Uterus (tissue), 4 donors: ENCODE data around the gene IER2. TPM values are rescaled to one million over a fixed set of nuclear protein-coding genes. Genes with fewer than 3 reads are reported as not detected.
"Not testable (repeated sequence)": the region's sequence is repeated elsewhere in the genome, so short reads cannot be mapped to it uniquely, and the experiment has no call there.

ENCODE experiments used
- DNase-seq, 2 donors: peaks; one replicate each; pipeline ENCODE4 v3.0.0-alpha.2; 2019 to 2020
- H3K27ac ChIP-seq, 2 donors: fragments of 200-600 bp; sonication (generic); 1 replicate in 1 of 2; 2 replicates in 1 of 2; pipeline ENCODE4 v1.5.1; 2016 to 2018
- H3K27me3 ChIP-seq, 2 donors: fragments of 200-600 bp; sonication (generic); one replicate each; pipeline ENCODE4 v1.5.1; 2018 to 2019; ENCODE audit warnings: control low read depth in 1 of 2
- H3K36me3 ChIP-seq, 2 donors: fragments of 200-600 bp; sonication (generic); one replicate each; pipeline ENCODE4 v1.5.1; 2019; ENCODE audit warnings: control low read depth in 1 of 2
- H3K4me1 ChIP-seq, 2 donors: fragments of 200-600 bp; sonication (generic); one replicate each; pipeline ENCODE4 v1.5.1; 2018 to 2019; ENCODE audit warnings: control low read depth in 1 of 2
- H3K4me3 ChIP-seq, 2 donors: fragments of 200-600 bp; sonication (generic); 1 replicate in 1 of 2; 2 replicates in 1 of 2; pipeline ENCODE4 v1.5.1; 2018 to 2019; ENCODE audit warnings: mild to moderate bottlenecking in 1 of 2
- H3K9me3 ChIP-seq, 2 donors: fragments of 200-600 bp; sonication (generic); one replicate each; pipeline ENCODE4 v1.5.1; 2019; ENCODE audit warnings: control low read depth in 1 of 2
- POLR2A ChIP-seq, 2 donors: fragments of 450-650 bp; IDR thresholded peaks; one replicate each; pipeline ENCODE4 v1.6.1; 2016; ENCODE audit warnings: antibody characterized with exemption in 2 of 2, mild to moderate bottlenecking in 1 of 2, moderate library complexity in 1 of 2
- intact Hi-C: fragments of 100-400 bp; cut with DNase I; formaldehyde crosslinking; loops from one replicate; pipeline ENCODE4 v1.15.1; 2023; ENCODE audit warnings: low total_unique reads
- total RNA-seq, 4 donors: library from RNA; depleted of rRNA in 3 of 4; stranded (reverse); fragments of >200 nt in 3 of 4; gene quantifications; one replicate each; pipeline versions ENCODE4 v1.1.0 to v1.2.4, GENCODE V29; 2014 to 2023
- TF ChIP-seq, protein P1 (sequence below), 4 experiments: fragments of 200-600 bp in 2 of 4; fragments of 450-650 bp in 2 of 4; sonication (generic) in 2 of 4; IDR thresholded peaks; one replicate each; pipeline ENCODE4 v1.5.1; 2016 to 2019; ENCODE audit warnings: antibody characterized with exemption in 4 of 4, mild to moderate bottlenecking in 2 of 4, moderate library complexity in 1 of 4
- donor health status: DM: yes; HTN: yes; CAD: no.

IER2 gene
- total RNA-seq, 4 donors from 2014 or later: 15.1 to 108 (median 66.7) TPM

DNA sequence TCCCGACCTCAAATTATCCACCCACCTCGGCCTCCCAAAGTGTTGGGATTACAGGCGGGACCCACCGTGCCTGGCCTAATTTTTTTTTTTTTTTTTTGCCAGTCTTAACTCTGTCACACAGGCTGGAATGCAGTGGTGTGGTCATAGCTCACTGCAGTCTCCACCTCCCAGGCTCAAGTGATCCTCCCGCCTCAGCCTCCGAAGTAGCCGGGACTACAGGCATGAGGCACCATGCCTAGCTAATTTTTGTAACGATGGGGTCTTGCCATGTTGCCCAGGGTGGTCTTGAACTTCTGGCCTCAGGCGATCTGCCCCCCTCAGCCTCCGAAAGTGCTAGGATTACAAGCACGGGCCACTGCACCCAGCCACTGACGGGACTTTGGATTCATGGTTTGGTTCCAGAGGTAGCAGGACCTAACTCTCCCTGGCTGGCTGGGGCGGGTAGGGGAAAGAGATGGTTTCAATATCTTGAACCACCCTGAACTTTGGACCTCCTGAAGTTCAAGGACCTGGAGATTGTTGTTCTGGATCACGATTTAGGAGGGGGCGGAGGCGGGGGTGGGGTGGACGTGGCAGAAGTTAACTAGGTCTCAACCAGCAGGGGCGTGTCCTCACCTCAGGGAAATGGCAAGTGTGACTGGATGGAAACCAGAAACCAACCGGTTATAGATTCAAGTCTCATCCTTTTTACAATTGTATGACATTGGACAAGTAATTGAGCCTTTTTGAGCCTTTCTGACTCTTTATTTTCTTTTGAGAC, 40.8 kb downstream of the IER2 start:
- DNase-seq: no peak
- intact Hi-C loops: no loop called here
- TF ChIP-seq, protein P1, sequence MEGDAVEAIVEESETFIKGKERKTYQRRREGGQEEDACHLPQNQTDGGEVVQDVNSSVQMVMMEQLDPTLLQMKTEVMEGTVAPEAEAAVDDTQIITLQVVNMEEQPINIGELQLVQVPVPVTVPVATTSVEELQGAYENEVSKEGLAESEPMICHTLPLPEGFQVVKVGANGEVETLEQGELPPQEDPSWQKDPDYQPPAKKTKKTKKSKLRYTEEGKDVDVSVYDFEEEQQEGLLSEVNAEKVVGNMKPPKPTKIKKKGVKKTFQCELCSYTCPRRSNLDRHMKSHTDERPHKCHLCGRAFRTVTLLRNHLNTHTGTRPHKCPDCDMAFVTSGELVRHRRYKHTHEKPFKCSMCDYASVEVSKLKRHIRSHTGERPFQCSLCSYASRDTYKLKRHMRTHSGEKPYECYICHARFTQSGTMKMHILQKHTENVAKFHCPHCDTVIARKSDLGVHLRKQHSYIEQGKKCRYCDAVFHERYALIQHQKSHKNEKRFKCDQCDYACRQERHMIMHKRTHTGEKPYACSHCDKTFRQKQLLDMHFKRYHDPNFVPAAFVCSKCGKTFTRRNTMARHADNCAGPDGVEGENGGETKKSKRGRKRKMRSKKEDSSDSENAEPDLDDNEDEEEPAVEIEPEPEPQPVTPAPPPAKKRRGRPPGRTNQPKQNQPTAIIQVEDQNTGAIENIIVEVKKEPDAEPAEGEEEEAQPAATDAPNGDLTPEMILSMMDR (IDR thresholded peaks at IDR 0.05): no peak
- TF ChIP-seq POLR2A (IDR thresholded peaks at IDR 0.05): no peak
- Histone ChIP-seq H3K27ac (no peak overlapping the region), H3K4me3 (no peak overlapping the region), H3K27me3 (no peaks in the 10 kb centered on the region), H3K36me3 (no peaks in the 10 kb centered on the region), H3K9me3 (no peaks in the 10 kb centered on the region), H3K4me1 (no peaks in the 10 kb centered on the region)

GRCh38 chr19:13195678-13196077, 45.5 kb downstream of the IER2 start:
- no peak for TF ChIP-seq POLR2A (IDR thresholded peaks at IDR 0.05)
- TF ChIP-seq, protein P1 (IDR thresholded peaks at IDR 0.05): no peak
- no peak for DNase-seq
- H3K27ac ChIP-seq: no peak overlapping the region
- intact Hi-C loops: no loop called here
- no peaks in the 10 kb centered on the region for H3K36me3 ChIP-seq
- no peaks in the 10 kb centered on the region for H3K9me3 ChIP-seq
- no peaks in the 10 kb centered on the region for H3K27me3 ChIP-seq
- H3K4me1 ChIP-seq: no peaks in the 10 kb centered on the region
- no peak overlapping the region for H3K4me3 ChIP-seq

- intact Hi-C loops: no loop called here
- DNase-seq: no peak
- Histone ChIP-seq H3K27me3 (no peaks in the 10 kb centered on the region), H3K4me3 (no peak overlapping the region), H3K9me3 (no peaks in the 10 kb centered on the region), H3K4me1 (no peaks in the 10 kb centered on the region), H3K27ac (no peak overlapping the region), H3K36me3 (no peaks in the 10 kb centered on the region)
- TF ChIP-seq, protein P1 (IDR thresholded peaks at IDR 0.05): no peak
- no peak for TF ChIP-seq POLR2A (IDR thresholded peaks at IDR 0.05)
Observed at GRCh38 chr19:13198634-13199033, 48.4 kb downstream of the IER2 start.

DNA sequence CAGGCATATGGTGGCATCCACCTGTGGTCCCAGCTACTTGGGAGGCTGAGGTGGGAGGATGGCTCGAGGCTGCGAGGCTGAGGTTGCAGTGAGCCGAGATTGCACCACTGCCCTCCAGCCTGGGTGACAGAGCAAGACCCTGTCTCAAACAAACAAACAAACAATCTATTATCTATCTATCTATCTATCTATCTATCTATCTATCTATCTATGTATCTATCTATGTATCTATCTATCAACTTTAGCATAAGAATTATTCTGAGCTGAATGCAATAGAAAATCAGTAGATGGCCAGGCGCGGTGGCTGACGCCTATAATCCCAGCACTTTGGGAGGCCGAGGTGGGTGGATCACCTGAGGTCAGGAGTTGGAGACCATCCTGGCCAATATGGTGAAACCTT, 51.9 kb downstream of the IER2 start:
- intact Hi-C loops: not testable (repeated sequence)

More for the DNA sequence above, 51.9 kb downstream of the IER2 start:
- H3K27ac ChIP-seq, H3K4me1 ChIP-seq, H3K27me3 ChIP-seq, H3K36me3 ChIP-seq, H3K9me3 ChIP-seq, H3K4me3 ChIP-seq, DNase-seq: not testable (repeated sequence)

Other genes with a start within 250 kb of the IER2 start
- under 1 TPM in 2 of 4 donors, not detected in 2; 0.41 to 0.49 TPM for gene SYCE2, start 231.1 kb upstream of the IER2 start, total RNA-seq
- gene FARSA, start 216.7 kb upstream of the IER2 start, total RNA-seq: 10 to 100 TPM in 2 of 4 donors, 1 to 10 TPM in 2; 4.6 to 47.8 (median 20.5) TPM
- gene CALR, start 211.8 kb upstream of the IER2 start, total RNA-seq: 100 to 1,000 TPM; 166 to 616 (median 392) TPM
- 100 to 1,000 TPM in 1 of 4 donors, 10 to 100 TPM in 3; 13.3 to 105 (median 64.4) TPM for gene RAD23A, start 204.5 kb upstream of the IER2 start, total RNA-seq
- 10 to 100 TPM in 2 of 4 donors, 1 to 10 TPM in 2; 3.3 to 76.8 (median 12.8) TPM for gene GADD45GIP1, start 193.2 kb upstream of the IER2 start, total RNA-seq
- under 1 TPM in 1 of 4 donors, not detected in 3; 0.14 TPM for gene DAND5, start 180.8 kb upstream of the IER2 start, total RNA-seq
- 100 to 1,000 TPM in 2 of 4 donors, 10 to 100 TPM in 2; 27.4 to 381 (median 78.4) TPM for gene NFIX, start 154.9 kb upstream of the IER2 start, total RNA-seq
- 10 to 100 TPM in 3 of 4 donors, 1 to 10 TPM in 1; 2.6 to 15.5 (median 11.1) TPM for gene LYL1, start 47.6 kb upstream of the IER2 start, total RNA-seq
- 10 to 100 TPM; 23.2 to 99.4 (median 33.6) TPM for gene TRMT1, start 33.7 kb upstream of the IER2 start, total RNA-seq
- gene NACC1, start 32.1 kb upstream of the IER2 start, total RNA-seq: 10 to 100 TPM; 13.4 to 28.1 (median 15.8) TPM
- 10 to 100 TPM; 42.2 to 72.1 (median 44.8) TPM for gene STX10, start within 50 bp of the IER2 start, total RNA-seq